Measurements from ENCODE around the gene MELTF. TPM values are rescaled to one million over a fixed set of nuclear protein-coding genes. Genes with fewer than 3 reads are reported as not detected.

MELTF gene
- total RNA-seq, 1 donor from 2014 or later: 35.2 TPM

GRCh38 chr3:197027151-197027895 is 2.3 kb downstream of the MELTF start:
- no peak for DNase-seq (ENCODE audit: low spot score)

GRCh38 chr3:197026481-197026866 is 3.1 kb downstream of the MELTF start:
- no peak for DNase-seq (ENCODE audit: low spot score)

GRCh38 chr3:197025736-197026480 is 3.7 kb downstream of the MELTF start:
- DNase-seq (ENCODE audit: low spot score): no peak

GRCh38 chr3:197024881-197025735 is 4.5 kb downstream of the MELTF start:
- no peak for DNase-seq (ENCODE audit: low spot score)

- no peak for DNase-seq (ENCODE audit: low spot score)
Measured at GRCh38 chr3:197023998-197024651, 5.5 kb downstream of the MELTF start.

- DNase-seq (ENCODE audit: low spot score): no peak
Measured at GRCh38 chr3:197023241-197023997, 6.2 kb downstream of the MELTF start.

GRCh38 chr3:197022405-197023231 is 7.0 kb downstream of the MELTF start:
- DNase-seq (ENCODE audit: low spot score): no peak

GRCh38 chr3:197021729-197022404 is 7.8 kb downstream of the MELTF start:
- DNase-seq (ENCODE audit: low spot score): no peak

GRCh38 chr3:197021231-197021630 is 8.4 kb downstream of the MELTF start:
- no peak for DNase-seq (ENCODE audit: low spot score)

- DNase-seq (ENCODE audit: low spot score): no peak
Measured at GRCh38 chr3:197019535-197019934, 10.1 kb downstream of the MELTF start.

- DNase-seq (ENCODE audit: low spot score): no peak
Measured at GRCh38 chr3:197019021-197019420, 10.6 kb downstream of the MELTF start.

- no peak for DNase-seq (ENCODE audit: low spot score)
Measured at GRCh38 chr3:197017003-197017402, 12.6 kb downstream of the MELTF start.

GRCh38 chr3:197015790-197016736 is 13.6 kb downstream of the MELTF start:
- DNase-seq (ENCODE audit: low spot score): no peak

GRCh38 chr3:197014942-197015575 is 14.6 kb downstream of the MELTF start:
- DNase-seq (ENCODE audit: low spot score): no peak

GRCh38 chr3:197014024-197014423 is 15.6 kb downstream of the MELTF start:
- no peak for DNase-seq (ENCODE audit: low spot score)

- DNase-seq (ENCODE audit: low spot score): no peak
Measured at GRCh38 chr3:197012540-197012883, 17.1 kb downstream of the MELTF start.

GRCh38 chr3:197011780-197012539 is 17.7 kb downstream of the MELTF start:
- no peak for DNase-seq (ENCODE audit: low spot score)

Measured in umbilical cord (tissue), 2 donors.